GM21390 (cell line): ENCODE measurements around the gene CDH1.

ENCODE experiments used
- ATAC-seq: cut with Tn5 transposase; IDR thresholded peaks from one replicate; pipeline ENCODE4 v1.9.1; 2021; ENCODE audit not compliant: unreplicated experiment

CDH1 gene

DNA sequence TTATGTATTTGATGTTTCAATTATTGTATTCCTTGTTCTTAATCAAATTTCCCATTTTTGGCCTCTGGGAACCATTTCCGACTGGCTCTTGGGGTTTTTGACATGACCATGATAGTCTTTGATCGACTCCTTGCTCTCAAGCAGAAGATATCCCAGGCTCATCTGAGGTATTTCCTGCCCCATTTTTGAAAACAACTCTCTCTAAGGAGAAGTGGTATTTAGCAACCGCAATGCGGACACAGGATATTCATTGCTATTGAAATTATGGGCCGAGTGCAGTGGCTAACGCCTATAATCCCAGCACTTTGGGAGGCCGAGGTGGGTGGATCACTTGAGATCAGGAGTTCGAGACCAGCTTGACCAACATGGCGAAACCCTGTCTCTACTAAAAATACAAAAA, 111.7 kb downstream of the CDH1 start:
- ATAC-seq: no peak

DNA sequence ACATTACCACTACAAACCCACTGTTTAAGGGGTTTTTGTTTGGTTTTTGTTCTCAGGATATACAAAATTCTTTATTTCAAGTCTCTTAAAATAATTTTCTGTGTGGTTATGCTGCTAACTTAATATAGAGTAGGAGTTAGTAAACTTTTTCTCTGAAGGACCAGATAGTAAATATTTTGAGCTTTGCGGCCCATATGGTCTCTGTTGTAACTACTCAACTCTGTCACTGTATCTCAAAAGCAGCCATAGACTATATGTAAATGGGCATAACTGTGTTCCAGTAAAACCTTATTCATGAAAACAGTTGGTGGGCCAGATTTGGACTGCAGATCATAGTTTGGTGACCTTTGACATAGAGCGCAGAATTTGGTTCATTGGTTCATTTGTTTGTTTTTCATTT, 113.4 kb downstream of the CDH1 start:
- ATAC-seq: no peak

- no peak for ATAC-seq
Measured at GRCh38 chr16:68851601-68852000, 114.5 kb downstream of the CDH1 start.

DNA sequence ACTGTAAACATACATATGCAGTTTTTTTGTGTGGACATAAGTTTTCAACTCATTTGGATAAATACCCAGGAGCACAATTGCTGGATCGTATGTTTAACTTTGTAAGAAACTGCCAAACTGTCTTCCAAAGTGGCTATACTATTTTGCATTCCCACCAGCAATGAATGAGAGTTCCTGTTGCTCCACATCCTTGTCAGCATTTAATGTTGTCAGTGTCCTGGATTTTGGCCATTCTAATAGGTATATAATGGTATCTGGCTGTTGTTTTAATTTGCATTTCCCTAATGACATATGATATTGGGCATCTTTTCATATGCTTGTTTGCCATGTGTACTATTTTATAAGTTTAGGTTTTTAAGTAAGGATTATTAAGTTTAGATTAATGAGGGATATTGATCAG, 120.4 kb downstream of the CDH1 start:
- no peak for ATAC-seq

DNA sequence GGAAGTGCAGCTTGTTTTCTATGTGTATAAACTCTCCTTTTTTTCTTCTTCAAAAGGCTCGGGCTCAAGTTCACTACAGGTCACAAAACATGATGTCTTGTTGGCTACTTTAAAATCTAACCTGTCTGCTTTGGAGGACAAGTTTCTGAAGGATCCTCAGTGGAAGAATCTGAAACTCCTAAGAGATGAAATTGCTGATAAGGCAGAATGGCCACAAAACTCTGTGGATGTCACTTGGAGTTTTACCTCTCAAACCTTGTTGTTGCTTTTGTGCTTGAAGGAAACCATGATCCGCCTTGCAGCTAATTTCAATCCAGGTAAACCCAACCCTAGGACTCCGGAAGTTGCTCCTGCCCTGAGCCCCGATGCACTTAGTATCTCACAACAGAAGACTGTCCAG, 122.7 kb downstream of the CDH1 start:
- no peak for ATAC-seq

GRCh38 chr16:68860978-68861892, 124.1 kb downstream of the CDH1 start:
- no peak for ATAC-seq

DNA sequence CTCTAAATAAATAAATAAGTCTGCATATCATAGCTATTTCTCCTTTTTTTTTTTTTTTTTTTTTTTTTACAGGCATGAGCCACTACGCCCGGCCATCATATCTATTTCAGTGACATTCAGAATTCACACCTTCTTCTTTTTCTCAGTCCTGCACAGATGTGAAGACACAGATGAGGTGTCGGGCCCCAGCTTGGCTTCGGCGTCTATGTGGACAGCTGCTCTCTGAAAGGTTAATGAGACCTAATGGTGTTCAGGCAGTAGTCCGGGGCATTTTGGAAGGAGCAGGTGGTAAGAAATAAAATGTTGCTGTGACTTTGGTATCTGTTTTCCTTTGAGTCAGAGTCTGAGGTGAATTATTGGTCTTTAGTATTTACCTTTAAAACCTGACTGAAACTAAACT, 129.8 kb downstream of the CDH1 start:
- ATAC-seq: peak; percentile 67

DNA sequence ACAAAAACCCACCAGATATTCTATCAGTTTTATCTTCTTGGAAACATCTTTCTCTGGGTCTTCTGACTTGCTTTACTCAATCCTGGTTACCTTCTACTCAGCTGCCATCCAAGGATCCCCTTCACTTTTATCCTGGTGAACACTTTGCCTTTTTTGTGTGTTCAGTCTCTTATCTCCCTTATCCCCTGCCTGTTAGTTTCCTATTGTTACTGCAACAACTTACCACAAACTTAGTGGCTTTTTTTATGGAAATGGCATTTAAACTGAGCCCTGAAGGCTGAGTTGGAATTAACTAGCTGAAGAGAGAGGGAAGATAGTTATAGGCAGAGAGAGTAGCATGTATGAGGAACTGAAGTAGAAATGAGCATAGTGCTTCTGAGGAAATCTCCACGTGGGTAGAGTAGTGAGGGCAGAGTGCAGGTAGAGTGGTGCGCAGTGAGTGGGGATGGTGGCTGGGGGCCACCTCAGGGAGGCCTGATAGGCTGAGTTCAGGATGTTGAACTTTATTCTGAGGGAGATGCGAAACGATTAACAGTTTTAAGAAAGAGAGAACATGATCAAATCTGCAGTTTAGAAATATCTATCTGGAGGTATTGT, 132.5 kb downstream of the CDH1 start:
- no peak for ATAC-seq

GRCh38 chr16:68873635-68874471, 136.8 kb downstream of the CDH1 start:
- no peak for ATAC-seq

DNA sequence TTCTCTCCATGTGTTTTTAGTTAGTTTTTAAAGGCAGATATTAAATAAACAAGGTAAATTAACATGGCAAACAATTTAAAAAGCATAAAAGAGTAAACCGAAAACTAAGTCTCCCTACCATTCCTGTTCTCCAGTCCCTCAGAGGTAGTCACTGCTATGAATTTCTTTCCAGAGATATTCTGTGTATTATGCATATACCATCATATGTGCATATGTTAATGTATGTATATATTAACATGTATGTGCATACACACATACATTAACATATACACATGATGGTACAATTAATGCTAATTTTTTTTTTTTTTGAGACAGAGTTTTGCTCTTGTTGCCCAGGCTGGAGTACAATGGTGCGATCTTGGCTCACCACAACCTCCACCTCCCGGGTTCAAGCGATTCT, 138.8 kb downstream of the CDH1 start:
- no peak for ATAC-seq

GRCh38 chr16:68883685-68884084, 146.6 kb downstream of the CDH1 start:
- ATAC-seq: no peak

DNA sequence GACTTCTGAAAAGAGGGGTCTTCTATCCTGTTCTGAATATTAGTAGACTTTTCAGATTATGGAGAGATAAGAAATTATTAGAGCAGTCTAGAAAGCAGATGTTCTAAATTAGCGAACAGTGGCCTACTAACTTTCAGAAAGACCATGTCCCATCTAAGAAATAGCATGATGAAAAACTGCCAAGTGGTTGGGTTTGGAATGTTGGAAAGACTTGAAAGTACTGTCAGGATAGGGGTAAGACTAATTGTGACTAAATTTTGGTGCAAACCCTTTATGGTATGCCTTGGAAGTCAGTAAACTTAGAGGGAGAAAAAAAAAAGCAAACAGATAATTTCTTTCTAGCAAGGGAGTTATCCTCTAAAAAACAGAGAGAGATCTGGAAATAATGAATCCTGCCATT, 147.3 kb downstream of the CDH1 start:
- no peak for ATAC-seq
